Measurements from ENCODE around the gene DNAJA2.

The DNAJA2 gene

DNA sequence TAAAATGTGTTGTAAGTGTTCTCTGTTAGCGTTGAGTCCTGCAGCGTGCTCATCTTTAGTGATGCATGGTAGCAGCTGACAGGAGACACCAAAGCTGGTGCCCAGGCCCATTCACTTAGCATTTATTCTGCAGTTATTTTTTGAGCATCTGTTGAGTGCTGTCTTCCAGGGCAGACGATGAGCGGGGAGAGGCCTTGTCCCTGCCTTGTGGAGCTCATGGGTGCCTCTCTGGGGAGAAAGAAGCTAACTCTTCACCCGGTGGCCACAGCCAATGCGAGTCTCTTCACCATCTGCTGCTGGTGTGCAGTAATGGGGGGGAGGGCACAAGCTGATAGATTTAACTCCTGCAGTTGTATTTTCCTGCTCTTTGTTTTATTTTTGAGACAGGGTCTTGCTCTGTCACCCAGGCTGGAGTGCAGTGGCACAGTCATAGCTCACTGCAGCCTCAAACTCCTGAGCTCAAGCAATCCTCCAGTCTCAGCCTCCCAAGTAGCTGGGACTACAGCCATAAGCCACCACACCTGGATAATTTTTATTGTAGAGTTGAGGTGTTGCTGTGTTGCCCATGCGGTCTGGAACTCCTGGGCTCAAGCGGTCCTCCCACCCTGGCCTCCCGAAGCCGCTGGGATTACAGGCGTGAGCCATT is 58.8 kb downstream of the DNAJA2 start:
- H3K36me3 ChIP-seq: peaks cover 19% of the 10 kb centered on the region; the same call in 1 of the 2 replicates
- no peaks in the 10 kb centered on the region for H3K27me3 ChIP-seq
- DNase-seq: no peak
- no peak overlapping the region for H3K4me3 ChIP-seq (ENCODE audit: low read depth, low read length)
- no peaks in the 10 kb centered on the region for H3K9me3 ChIP-seq
- TF ChIP-seq, protein P1, sequence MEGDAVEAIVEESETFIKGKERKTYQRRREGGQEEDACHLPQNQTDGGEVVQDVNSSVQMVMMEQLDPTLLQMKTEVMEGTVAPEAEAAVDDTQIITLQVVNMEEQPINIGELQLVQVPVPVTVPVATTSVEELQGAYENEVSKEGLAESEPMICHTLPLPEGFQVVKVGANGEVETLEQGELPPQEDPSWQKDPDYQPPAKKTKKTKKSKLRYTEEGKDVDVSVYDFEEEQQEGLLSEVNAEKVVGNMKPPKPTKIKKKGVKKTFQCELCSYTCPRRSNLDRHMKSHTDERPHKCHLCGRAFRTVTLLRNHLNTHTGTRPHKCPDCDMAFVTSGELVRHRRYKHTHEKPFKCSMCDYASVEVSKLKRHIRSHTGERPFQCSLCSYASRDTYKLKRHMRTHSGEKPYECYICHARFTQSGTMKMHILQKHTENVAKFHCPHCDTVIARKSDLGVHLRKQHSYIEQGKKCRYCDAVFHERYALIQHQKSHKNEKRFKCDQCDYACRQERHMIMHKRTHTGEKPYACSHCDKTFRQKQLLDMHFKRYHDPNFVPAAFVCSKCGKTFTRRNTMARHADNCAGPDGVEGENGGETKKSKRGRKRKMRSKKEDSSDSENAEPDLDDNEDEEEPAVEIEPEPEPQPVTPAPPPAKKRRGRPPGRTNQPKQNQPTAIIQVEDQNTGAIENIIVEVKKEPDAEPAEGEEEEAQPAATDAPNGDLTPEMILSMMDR (IDR thresholded peaks at IDR 0.05; ENCODE audit: low read depth, low read length): no peak
- H3K4me1 ChIP-seq: peaks cover 6% of the 10 kb centered on the region; the same call in 1 of the 2 replicates

DNA sequence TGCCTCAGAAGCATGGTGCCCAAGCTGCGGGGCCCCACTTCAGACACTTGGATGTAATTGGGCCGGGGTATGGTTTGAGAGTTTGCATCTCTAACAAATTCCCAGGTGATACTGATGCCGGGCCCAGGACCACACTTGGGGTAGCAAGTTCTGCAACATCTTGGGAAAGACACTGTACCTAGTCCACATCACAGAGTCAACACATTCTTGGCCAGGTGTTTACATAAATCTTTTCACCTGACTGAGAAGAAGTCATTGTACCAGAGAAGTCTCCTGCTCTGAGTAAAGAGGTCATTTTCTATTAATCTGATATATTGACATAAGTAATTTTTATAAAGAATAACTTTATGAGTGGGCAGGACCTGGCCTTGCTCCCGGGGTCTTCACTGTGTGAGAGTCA is 61.8 kb downstream of the DNAJA2 start:
- TF ChIP-seq, protein P1 (IDR thresholded peaks at IDR 0.05; ENCODE audit: low read depth, low read length): no peak
- Histone ChIP-seq H3K9me3 (no peaks in the 10 kb centered on the region), H3K4me3 (ENCODE audit: low read depth, low read length) (no peak overlapping the region), H3K4me1 (peaks cover 3% of the 10 kb centered on the region; the same call in 1 of the 2 replicates), H3K36me3 (peaks cover 24% of the 10 kb centered on the region; the same call in 1 of the 2 replicates), H3K27me3 (no peaks in the 10 kb centered on the region)
- DNase-seq: no peak

DNA sequence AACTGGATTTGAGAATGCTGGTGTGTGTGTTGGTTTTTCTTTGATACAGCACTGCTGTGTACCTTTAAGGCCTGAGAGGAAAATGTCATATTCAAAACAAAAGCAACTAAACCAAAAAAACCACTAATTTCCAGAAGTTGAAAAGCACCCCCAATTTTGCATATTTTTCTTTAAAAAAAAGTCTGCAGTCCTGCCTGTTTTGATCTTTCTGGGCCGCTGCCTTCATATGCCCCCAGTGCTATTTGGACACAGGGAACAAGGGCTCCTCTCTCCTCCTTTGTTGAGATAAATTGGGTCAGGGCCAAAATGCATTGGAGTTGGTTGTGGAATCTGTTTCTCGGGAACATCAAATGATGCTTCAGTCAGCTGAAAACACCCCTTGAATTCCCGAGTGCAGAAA is 62.4 kb downstream of the DNAJA2 start:
- TF ChIP-seq, protein P1 (IDR thresholded peaks at IDR 0.05; ENCODE audit: low read depth, low read length): no peak
- no peak overlapping the region for H3K4me3 ChIP-seq (ENCODE audit: low read depth, low read length)
- no peaks in the 10 kb centered on the region for H3K9me3 ChIP-seq
- no peaks in the 10 kb centered on the region for H3K27me3 ChIP-seq
- DNase-seq: no peak
- H3K4me1 ChIP-seq: 0 out of 2 replicates have a peak, but pooled peaks cover 3% of the 10 kb centered on the region
- H3K36me3 ChIP-seq: peaks cover 24% of the 10 kb centered on the region; the same call in 1 of the 2 replicates

DNA sequence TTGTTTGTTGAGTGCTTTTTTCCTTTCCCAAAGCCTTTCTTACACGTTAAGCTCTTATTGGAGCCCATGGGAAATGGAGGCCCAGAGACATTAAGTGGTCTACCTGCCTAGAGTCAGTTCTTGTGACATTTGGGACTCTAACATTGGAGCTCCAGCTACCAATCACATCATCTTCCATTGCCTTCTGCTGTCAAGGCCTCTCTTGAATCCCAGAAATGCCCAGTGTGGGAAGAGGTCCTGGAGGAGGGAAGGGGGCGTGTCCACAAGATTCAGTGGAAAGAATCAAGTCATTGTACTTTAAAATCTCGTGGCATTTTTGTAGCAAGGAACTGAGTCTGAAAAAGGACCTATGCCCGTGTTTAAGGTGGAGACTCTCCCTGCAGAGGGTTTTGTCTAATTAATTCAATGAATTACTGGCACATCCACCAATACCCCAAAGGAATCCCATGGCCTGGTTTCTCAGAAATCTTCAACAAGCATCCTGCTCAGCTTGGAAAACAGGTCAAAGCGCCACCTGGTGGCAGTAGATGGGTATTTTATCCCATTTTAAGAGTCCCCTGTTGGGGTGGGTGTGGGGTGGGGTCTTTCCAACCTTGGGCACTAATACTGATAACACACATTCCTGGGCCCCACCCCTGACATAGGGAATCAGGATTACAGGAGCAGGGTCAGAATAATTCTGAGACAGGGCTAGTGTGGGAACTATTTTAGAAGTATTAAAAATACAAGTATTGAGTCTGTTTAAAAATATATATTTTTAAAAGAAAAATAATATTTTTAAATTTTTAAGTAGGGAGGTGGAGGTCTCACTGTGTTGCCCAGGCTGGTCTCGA is 64.7 kb downstream of the DNAJA2 start:
- H3K4me3 ChIP-seq (ENCODE audit: low read depth, low read length): no peak overlapping the region
- H3K9me3 ChIP-seq: no peaks in the 10 kb centered on the region
- TF ChIP-seq, protein P1 (IDR thresholded peaks at IDR 0.05; ENCODE audit: low read depth, low read length): peak; percentile 70
- H3K36me3 ChIP-seq: peaks cover 17% of the 10 kb centered on the region; the same call in 1 of the 2 replicates
- peak; percentile 74 for DNase-seq
- 0 out of 2 replicates have a peak, but pooled peaks cover 3% of the 10 kb centered on the region for H3K4me1 ChIP-seq
- H3K27me3 ChIP-seq: no peaks in the 10 kb centered on the region

DNA sequence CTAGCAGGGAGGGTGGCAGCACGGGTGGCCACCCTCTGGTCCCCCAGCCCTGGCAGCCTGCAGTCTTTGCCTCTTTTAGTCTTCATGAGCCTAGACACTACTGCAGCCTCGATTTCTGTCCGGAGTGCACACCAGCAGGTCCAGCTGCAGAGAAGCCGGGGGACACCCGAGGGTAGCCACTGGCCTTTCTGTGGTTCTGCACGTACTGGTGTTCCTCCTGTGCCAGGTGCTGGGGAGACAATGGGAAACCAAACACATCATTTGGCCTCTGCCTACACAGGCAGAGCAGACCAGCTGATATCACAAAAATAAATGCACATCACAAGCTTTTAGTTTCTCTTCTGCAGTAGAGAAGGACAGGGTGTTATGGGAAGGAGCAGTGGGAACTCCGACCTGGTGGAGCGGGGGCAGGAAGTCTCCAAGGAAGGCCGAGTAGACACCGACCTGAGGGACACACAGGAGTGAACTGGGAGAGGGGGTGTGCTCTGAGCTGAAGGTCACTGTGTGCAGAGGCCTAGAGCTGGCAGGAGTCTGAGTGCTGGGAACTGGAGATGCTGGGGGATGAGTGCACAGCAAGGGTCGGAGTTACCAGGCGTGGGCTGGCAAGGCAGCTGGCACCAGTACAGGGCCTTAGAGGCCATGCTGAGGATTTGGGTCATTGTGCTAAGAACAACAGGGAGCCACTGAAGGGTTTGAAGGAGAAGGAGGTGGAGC is 66.3 kb downstream of the DNAJA2 start:
- Histone ChIP-seq H3K9me3 (no peaks in the 10 kb centered on the region), H3K36me3 (peaks cover 12% of the 10 kb centered on the region; the same call in 1 of the 2 replicates), H3K27me3 (no peaks in the 10 kb centered on the region), H3K4me3 (ENCODE audit: low read depth, low read length) (no peak overlapping the region), H3K4me1 (0 out of 2 replicates have a peak, but pooled peaks cover 3% of the 10 kb centered on the region)
- TF ChIP-seq, protein P1 (IDR thresholded peaks at IDR 0.05; ENCODE audit: low read depth, low read length): no peak
- no peak for DNase-seq

Data from BE2C (cell line).